ENCODE data around the gene SLC6A6. TPM values are rescaled to one million over a fixed set of nuclear protein-coding genes. Genes with fewer than 3 reads are reported as not detected.
A peak's percentile ranks its signal among the peaks of the same experiment; 100 is the strongest.

Gene SLC6A6
- total RNA-seq, 4 donors from 2014 or later: 14.4 to 35.7 (median 17.0) TPM

DNA sequence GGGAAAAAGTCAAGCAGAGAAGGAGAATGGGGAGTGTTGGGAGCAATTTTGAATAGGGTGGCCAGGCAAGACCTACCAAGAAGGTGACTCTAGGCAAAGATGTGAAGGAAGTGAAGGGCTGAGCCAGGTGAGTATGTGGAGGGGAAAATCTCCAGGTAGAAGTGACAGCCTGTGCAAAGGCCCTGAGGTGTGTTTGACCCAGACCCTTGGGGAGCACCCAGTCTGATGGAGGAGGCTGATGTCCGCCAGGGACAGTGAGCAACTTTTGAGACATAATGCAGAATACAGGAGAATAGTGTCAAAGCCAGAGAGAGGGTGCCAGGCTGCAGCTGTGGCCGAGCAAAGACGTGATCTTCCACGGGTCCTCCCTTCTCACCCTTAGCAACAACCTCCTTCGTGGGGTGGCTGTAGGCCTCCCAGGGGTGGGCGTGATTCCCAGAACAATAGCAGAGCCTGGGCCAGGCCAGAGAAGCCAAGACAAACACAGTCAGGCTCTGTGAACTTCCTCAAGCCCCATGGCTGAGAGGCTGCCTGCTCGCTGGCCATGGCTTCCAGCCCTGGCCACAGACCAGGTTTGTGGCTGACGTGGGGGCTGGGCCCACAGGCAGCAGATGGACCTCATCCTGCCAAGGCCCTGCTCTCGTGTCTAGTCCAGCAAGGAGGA lies 58.1 kb downstream of the SLC6A6 start:
- H3K4me3 ChIP-seq: no peak overlapping the region
- intact Hi-C loops (cut with DNase I): no loop called here
- TF ChIP-seq POLR2A (IDR thresholded peaks at IDR 0.05): no peak
- TF ChIP-seq CTCF (IDR thresholded peaks at IDR 0.05): no peak
- no peaks in the 10 kb centered on the region for H3K27me3 ChIP-seq
- DNase-seq: no peak
- WGBS, 2 donors: 32 to 41% methylated on average over 8 to 9 of the region's 9 CpGs
- H3K36me3 ChIP-seq: peaks cover 0 to 67% (median 4%) of the 10 kb centered on the region in 3 donors
- H3K4me1 ChIP-seq: peaks cover 1 to 30% (median 9%) of the 10 kb centered on the region in 3 donors
- H3K27ac ChIP-seq: peak overlapping the region in 3 of 4 donors; percentile 27 to 61 (median 30)
- no peaks in the 10 kb centered on the region for H3K9me3 ChIP-seq

- Histone ChIP-seq H3K36me3 (peaks cover 0 to 69% (median 0%) of the 10 kb centered on the region in 3 donors), H3K27ac (peak overlapping the region in 2 of 4 donors; percentile 27 to 30), H3K4me1 (peaks cover 0 to 26% (median 9%) of the 10 kb centered on the region in 3 donors), H3K9me3 (no peaks in the 10 kb centered on the region), H3K4me3 (no peak overlapping the region), H3K27me3 (no peaks in the 10 kb centered on the region)
- no peak for DNase-seq
- 84 to 89% methylated on average over 5 to 12 of the region's 13 CpGs for WGBS, 2 donors
- TF ChIP-seq CTCF (IDR thresholded peaks at IDR 0.05): no peak
- no peak for TF ChIP-seq POLR2A (IDR thresholded peaks at IDR 0.05)
- intact Hi-C loops (cut with DNase I): no loop called here
Measured at GRCh38 chr3:14461006-14461747, 58.8 kb downstream of the SLC6A6 start.

- no peak for DNase-seq
- peaks cover 0 to 26% (median 9%) of the 10 kb centered on the region in 3 donors for H3K4me1 ChIP-seq
- H3K4me3 ChIP-seq: no peak overlapping the region
- whole genome bisulfite sequencing, 2 donors: 80 to 87% methylated on average over 4 to 5 of the region's 8 CpGs
- no peak overlapping the region for H3K27ac ChIP-seq
- no peaks in the 10 kb centered on the region for H3K9me3 ChIP-seq
- peaks cover 0 to 71% (median 0%) of the 10 kb centered on the region in 3 donors for H3K36me3 ChIP-seq
- H3K27me3 ChIP-seq: no peaks in the 10 kb centered on the region
- intact Hi-C loops (cut with DNase I): loop anchor here (2.0 kb wide), 1 partner anchor 201 kb away; no protein-coding TSS in a partner anchor
- TF ChIP-seq POLR2A (IDR thresholded peaks at IDR 0.05) (no peak), CTCF (IDR thresholded peaks at IDR 0.05) (peak; percentile 17 to 69 (median 54))
Measured at GRCh38 chr3:14461748-14462324, 59.4 kb downstream of the SLC6A6 start.

DNA sequence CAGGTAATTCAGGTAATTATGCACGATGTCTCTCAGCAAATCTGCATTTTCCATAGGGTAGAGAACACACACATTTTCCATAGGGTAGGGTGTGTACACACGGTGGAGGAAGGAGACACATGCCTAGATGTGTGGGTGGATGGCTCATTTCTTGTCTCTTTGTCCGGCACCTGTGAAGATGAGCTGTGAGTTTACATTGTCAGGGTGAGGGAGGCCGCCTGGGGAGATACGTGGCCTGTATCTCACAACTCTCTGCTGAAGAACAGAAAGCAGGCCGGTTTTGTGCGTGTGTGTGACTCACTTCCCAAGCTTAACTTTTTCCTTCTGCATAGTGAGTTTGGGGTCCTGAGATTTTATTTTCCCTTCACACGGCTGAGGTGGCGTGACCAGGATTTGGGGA lies 60.3 kb downstream of the SLC6A6 start:
- H3K36me3 ChIP-seq: peaks cover 0 to 75% (median 0%) of the 10 kb centered on the region in 3 donors
- no peak overlapping the region for H3K4me3 ChIP-seq

More for the DNA sequence above, 60.3 kb downstream of the SLC6A6 start:
- 80 to 82% methylated on average over 9 of the region's 9 CpGs for WGBS, 2 donors
- DNase-seq: no peak
- H3K27ac ChIP-seq: no peak overlapping the region
- intact Hi-C loops (cut with DNase I): loop anchor here (2.0 kb wide), 1 partner anchor 202 kb away; no protein-coding TSS in a partner anchor
- TF ChIP-seq POLR2A (IDR thresholded peaks at IDR 0.05) (no peak), CTCF (IDR thresholded peaks at IDR 0.05) (no peak)
- H3K9me3 ChIP-seq: no peaks in the 10 kb centered on the region
- peaks cover 0 to 26% (median 9%) of the 10 kb centered on the region in 3 donors for H3K4me1 ChIP-seq
- no peaks in the 10 kb centered on the region for H3K27me3 ChIP-seq

All from esophagus squamous epithelium (tissue), 5 donors.